ENCODE data around the gene SLC26A11.

DNA sequence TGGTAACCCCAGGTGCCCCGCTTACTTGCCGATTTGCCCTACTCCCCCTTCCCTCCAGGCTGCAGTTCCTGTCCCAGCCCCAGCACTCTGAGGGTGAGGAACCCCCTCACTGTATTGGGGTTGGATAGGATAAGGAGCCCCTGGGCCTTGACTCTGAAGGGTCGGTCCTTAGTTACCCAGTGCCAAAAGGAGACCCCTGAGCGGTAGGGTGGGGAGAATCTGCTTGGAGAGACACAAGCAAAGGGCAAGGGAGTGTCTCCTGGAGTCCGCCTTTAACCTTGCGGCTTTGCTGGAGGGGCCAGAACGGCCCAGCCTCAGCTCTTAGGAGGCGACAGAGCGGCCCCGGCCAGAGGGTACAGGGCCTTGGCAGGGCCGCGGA, 37.4 kb upstream of the SLC26A11 start:
- TF ChIP-seq NFE2L2 (conservative IDR thresholded peaks at IDR 0.05; ENCODE audit: low read length) (no peak), PHF8 (IDR thresholded peaks at IDR 0.05; ENCODE audit: borderline replicate concordance, low read depth) (no peak), KDM5A (IDR thresholded peaks at IDR 0.05) (no peak), CTCF (IDR thresholded peaks at IDR 0.05) (no peak), EHMT2 (IDR thresholded peaks at IDR 0.05; ENCODE audit: low read depth) (no peak), SREBF2 (IDR thresholded peaks at IDR 0.05) (no peak), GATA3 (IDR thresholded peaks at IDR 0.05; ENCODE audit: borderline replicate concordance) (no peak), POLR2A (IDR thresholded peaks at IDR 0.05; ENCODE audit: low read length) (no peak), RFX5 (IDR thresholded peaks at IDR 0.05) (no peak)
- TF ChIP-seq, protein P1, sequence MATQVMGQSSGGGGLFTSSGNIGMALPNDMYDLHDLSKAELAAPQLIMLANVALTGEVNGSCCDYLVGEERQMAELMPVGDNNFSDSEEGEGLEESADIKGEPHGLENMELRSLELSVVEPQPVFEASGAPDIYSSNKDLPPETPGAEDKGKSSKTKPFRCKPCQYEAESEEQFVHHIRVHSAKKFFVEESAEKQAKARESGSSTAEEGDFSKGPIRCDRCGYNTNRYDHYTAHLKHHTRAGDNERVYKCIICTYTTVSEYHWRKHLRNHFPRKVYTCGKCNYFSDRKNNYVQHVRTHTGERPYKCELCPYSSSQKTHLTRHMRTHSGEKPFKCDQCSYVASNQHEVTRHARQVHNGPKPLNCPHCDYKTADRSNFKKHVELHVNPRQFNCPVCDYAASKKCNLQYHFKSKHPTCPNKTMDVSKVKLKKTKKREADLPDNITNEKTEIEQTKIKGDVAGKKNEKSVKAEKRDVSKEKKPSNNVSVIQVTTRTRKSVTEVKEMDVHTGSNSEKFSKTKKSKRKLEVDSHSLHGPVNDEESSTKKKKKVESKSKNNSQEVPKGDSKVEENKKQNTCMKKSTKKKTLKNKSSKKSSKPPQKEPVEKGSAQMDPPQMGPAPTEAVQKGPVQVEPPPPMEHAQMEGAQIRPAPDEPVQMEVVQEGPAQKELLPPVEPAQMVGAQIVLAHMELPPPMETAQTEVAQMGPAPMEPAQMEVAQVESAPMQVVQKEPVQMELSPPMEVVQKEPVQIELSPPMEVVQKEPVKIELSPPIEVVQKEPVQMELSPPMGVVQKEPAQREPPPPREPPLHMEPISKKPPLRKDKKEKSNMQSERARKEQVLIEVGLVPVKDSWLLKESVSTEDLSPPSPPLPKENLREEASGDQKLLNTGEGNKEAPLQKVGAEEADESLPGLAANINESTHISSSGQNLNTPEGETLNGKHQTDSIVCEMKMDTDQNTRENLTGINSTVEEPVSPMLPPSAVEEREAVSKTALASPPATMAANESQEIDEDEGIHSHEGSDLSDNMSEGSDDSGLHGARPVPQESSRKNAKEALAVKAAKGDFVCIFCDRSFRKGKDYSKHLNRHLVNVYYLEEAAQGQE (IDR thresholded peaks at IDR 0.05), result no peak
- TF ChIP-seq, protein P2, sequence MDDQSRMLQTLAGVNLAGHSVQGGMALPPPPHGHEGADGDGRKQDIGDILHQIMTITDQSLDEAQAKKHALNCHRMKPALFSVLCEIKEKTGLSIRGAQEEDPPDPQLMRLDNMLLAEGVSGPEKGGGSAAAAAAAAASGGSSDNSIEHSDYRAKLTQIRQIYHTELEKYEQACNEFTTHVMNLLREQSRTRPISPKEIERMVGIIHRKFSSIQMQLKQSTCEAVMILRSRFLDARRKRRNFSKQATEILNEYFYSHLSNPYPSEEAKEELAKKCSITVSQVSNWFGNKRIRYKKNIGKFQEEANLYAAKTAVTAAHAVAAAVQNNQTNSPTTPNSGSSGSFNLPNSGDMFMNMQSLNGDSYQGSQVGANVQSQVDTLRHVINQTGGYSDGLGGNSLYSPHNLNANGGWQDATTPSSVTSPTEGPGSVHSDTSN (IDR thresholded peaks at IDR 0.05), result no peak

All from A549 (cell line).